ACHN (cell line): ENCODE results near the gene OR5B17.
"Not testable (repeated sequence)": the region's sequence is repeated elsewhere in the genome, so short reads cannot be mapped to it uniquely, and the experiment has no call there.

ENCODE experiments used
- DNase-seq: peaks from one replicate; pipeline ENCODE4 v3.0.0-alpha.2; 2015
- in situ Hi-C: cut with HindIII; loops from 2 replicates; pipeline ENCODE4 v1.10.0; 2017; ENCODE audit warnings: low sequenced_read_pairs, low pct_ligation_motif_present, low pct_unique_long_range_greater_than_20kb

The OR5B17 gene

GRCh38 chr11:58358969-58359368, at the start of gene OR5B17:
Gene OR5B17, minus strand, starts transcription at chr11:58359069. Its CDS starts 0 bp downstream, at chr11:58359069.
- DNase-seq = no peak

GRCh38 chr11:58406774-58407173, 47.9 kb upstream of the OR5B17 start, which contains the start of gene OR5B3:
Gene OR5B3, minus strand, starts transcription at chr11:58406874. Its CDS starts 3,465 bp downstream, at chr11:58403409.
- no peak for DNase-seq
- in situ Hi-C loops = no loop called here

More at GRCh38 chr11:58358969-58359368, at the start of gene OR5B17:
- in situ Hi-C loops = no loop called here

GRCh38 chr11:58399622-58400021, 40.8 kb upstream of the OR5B17 start:
- DNase-seq, in situ Hi-C loops: not testable (repeated sequence)

- in situ Hi-C loops = no loop called here
- no peak for DNase-seq
These were observed 36.7 kb upstream of the OR5B17 start for GRCh38 chr11:58395581-58395980.

- DNase-seq = no peak
- in situ Hi-C loops = no loop called here
These were observed 35.3 kb upstream of the OR5B17 start for GRCh38 chr11:58394195-58394594.

- in situ Hi-C loops = no loop called here
- no peak for DNase-seq
These were observed 33.9 kb upstream of the OR5B17 start for GRCh38 chr11:58392746-58393145.

GRCh38 chr11:58391879-58392278, 33.0 kb upstream of the OR5B17 start:
- in situ Hi-C loops = no loop called here
- DNase-seq = no peak

GRCh38 chr11:58390551-58391063, 31.7 kb upstream of the OR5B17 start:
- in situ Hi-C loops = no loop called here
- DNase-seq = no peak

- no peak for DNase-seq
- in situ Hi-C loops = no loop called here
These were observed 4.1 kb downstream of the OR5B17 start for GRCh38 chr11:58354727-58355126.

GRCh38 chr11:58345204-58345603, 13.7 kb downstream of the OR5B17 start:
- in situ Hi-C loops = no loop called here

GRCh38 chr11:58334708-58335107, 24.2 kb downstream of the OR5B17 start:
- in situ Hi-C loops = no loop called here
- DNase-seq = peak; percentile 67

More at GRCh38 chr11:58345204-58345603, 13.7 kb downstream of the OR5B17 start:
- no peak for DNase-seq

GRCh38 chr11:58330861-58331260, 28.0 kb downstream of the OR5B17 start:
- DNase-seq = no peak
- in situ Hi-C loops = no loop called here

- DNase-seq = no peak
- in situ Hi-C loops = no loop called here
These were observed 40.3 kb downstream of the OR5B17 start for GRCh38 chr11:58318532-58318931.

- DNase-seq = no peak
- in situ Hi-C loops = no loop called here
These were observed 42.7 kb downstream of the OR5B17 start for GRCh38 chr11:58316142-58316541.
